A549 (cell line): ENCODE measurements around the gene SLAMF8. TPM values are rescaled to one million over a fixed set of nuclear protein-coding genes. Genes with fewer than 3 reads are reported as not detected.

Source experiments
- ATAC-seq, 2 experiments: fragments of 200-7000 bp in 1 of 2; fragments of >200 bp in 1 of 2; cut with Nextera tagmentation in 1 of 2; cut with Tn5 transposase in 1 of 2; 3 replicates each; pipeline versions ENCODE4 v1.8.0 to v1.9.1; 2018 to 2020; ENCODE audit warnings: mild to moderate bottlenecking in 1 of 2, moderate library complexity in 1 of 2
- CTCF ChIA-PET: fragments of 300-600 bp; sonication (Branson Sonifier 250); formaldehyde crosslinking; extraction: SDS; loops from one replicate; lab custom pipeline; 2021; ENCODE audit warnings: antibody characterized with exemption, inconsistent platforms; lab: Yijun Ruan, JAX
- POLR2A ChIA-PET: fragments of 350-600 bp; formaldehyde crosslinking; extraction: SDS; loops from one replicate; lab custom pipeline; 2021; ENCODE audit warnings: antibody characterized with exemption, inconsistent platforms; lab: Yijun Ruan, JAX
- DNase-seq, 2 experiments: peaks; one replicate each; pipeline versions ENCODE4 v3.0.0 to v3.0.0-alpha.2; 2011 to 2016; ENCODE audit warnings: low read depth in 1 of 2, low spot score in 1 of 2
- FAIRE-seq: peaks from 2 replicates; lab custom pipeline; 2011; peaks lifted over from hg19 to GRCh38; lab: Jason Lieb, UNC
- H3K27ac ChIP-seq, 2 experiments: fragments of >200 bp; sonication (Bioruptor Twin); formaldehyde crosslinking; 3 replicates each; pipeline ENCODE4 v1.5.1; 2016 to 2017
- H3K4me1 ChIP-seq: fragments of >200 bp; sonication (Bioruptor Twin); formaldehyde crosslinking; 3 replicates; pipeline ENCODE4 v1.6.1; 2016
- H3K4me2 ChIP-seq: fragments of >200 bp; sonication (Bioruptor Twin); formaldehyde crosslinking; 3 replicates; pipeline ENCODE4 v1.6.1; 2016
- H3K4me3 ChIP-seq: fragments of >200 bp; sonication (Bioruptor Twin); formaldehyde crosslinking; 3 replicates; pipeline ENCODE4 v1.5.1; 2016
- H3K9me3 ChIP-seq: fragments of >200 bp; sonication (Bioruptor Twin); formaldehyde crosslinking; 3 replicates; pipeline ENCODE4 v1.6.1; 2016
- CBX2 ChIP-seq: fragments of 200-600 bp; sonication (generic); IDR thresholded peaks from 2 replicates; pipeline ENCODE4 v1.6.1; 2016; ENCODE audit warnings: low read depth, mild to moderate bottlenecking, borderline replicate concordance
- CBX8 ChIP-seq: fragments of 200-600 bp; sonication (generic); IDR thresholded peaks from 2 replicates; pipeline ENCODE4 v1.6.1; 2016
- CEBPB ChIP-seq, 2 experiments: fragments of >200 bp in 1 of 2; sonication (Bioruptor Twin) in 1 of 2; formaldehyde crosslinking in 1 of 2; IDR thresholded peaks; 2 replicates each; pipeline ENCODE4 v1.6.1; 2012 to 2016
- EHMT2 ChIP-seq: fragments of 200-600 bp; sonication (generic); IDR thresholded peaks from 2 replicates; pipeline ENCODE4 v1.6.1; 2016; ENCODE audit warnings: antibody characterized with exemption, low read depth, mild to moderate bottlenecking, moderate library complexity
- EP300 ChIP-seq, 2 experiments: fragments of >200 bp; sonication (Bioruptor Twin); formaldehyde crosslinking; IDR thresholded peaks; 2 replicates in 1 of 2; 3 replicates in 1 of 2; pipeline ENCODE4 v1.6.1; 2016 to 2017
- ESRRA ChIP-seq: fragments of 150-350 bp; IDR thresholded peaks from 2 replicates; pipeline ENCODE4 v1.6.1; 2014; ENCODE audit warnings: mild to moderate bottlenecking, low read length, borderline replicate concordance
- FOSB ChIP-seq: fragments of 250-450 bp; sonication (Bioruptor Pico); IDR thresholded peaks from 2 replicates; pipeline ENCODE4 v1.5.0; 2020; ENCODE audit warnings: mild to moderate bottlenecking, moderate library complexity
- FOSL2 ChIP-seq, 2 experiments: fragments of 450-650 bp in 1 of 2; fragments of >200 bp in 1 of 2; sonication (Bioruptor Twin) in 1 of 2; formaldehyde crosslinking; IDR thresholded peaks; 2 replicates each; pipeline versions ENCODE4 v1.5.0 to v1.6.1; 2016 to 2020; ENCODE audit warnings: mild to moderate bottlenecking in 1 of 2, moderate library complexity in 1 of 2
- GATA3 ChIP-seq: IDR thresholded peaks from 2 replicates; pipeline ENCODE4 v1.6.1; 2012; ENCODE audit warnings: borderline replicate concordance
- HDAC2 ChIP-seq: fragments of 200-600 bp; sonication (generic); IDR thresholded peaks from 2 replicates; pipeline ENCODE4 v1.6.1; 2016
- JUN ChIP-seq, 2 experiments: fragments of >200 bp; sonication (Bioruptor Twin); formaldehyde crosslinking; IDR thresholded peaks; 2 replicates in 1 of 2; 3 replicates in 1 of 2; pipeline ENCODE4 v1.6.1; 2016 to 2017
- JUNB ChIP-seq: fragments of >200 bp; sonication (Bioruptor Twin); formaldehyde crosslinking; IDR thresholded peaks from 2 replicates; pipeline ENCODE4 v1.6.1; 2016
- KDM1A ChIP-seq: fragments of 200-600 bp; sonication (generic); IDR thresholded peaks from 2 replicates; pipeline ENCODE4 v1.6.1; 2016; ENCODE audit warnings: low read depth, mild to moderate bottlenecking
- KDM5A ChIP-seq: fragments of 200-600 bp; sonication (generic); IDR thresholded peaks from 2 replicates; pipeline ENCODE4 v1.6.1; 2016; ENCODE audit warnings: antibody characterized with exemption, mild to moderate bottlenecking
- MAFK ChIP-seq: fragments of 450-650 bp; IDR thresholded peaks from 2 replicates; pipeline ENCODE4 v1.6.1; 2014; ENCODE audit not compliant: partially characterized antibody
- MAZ ChIP-seq: fragments of 150-350 bp; IDR thresholded peaks from 2 replicates; pipeline ENCODE4 v1.6.1; 2014; ENCODE audit warnings: antibody characterized with exemption, low read depth, low read length, borderline replicate concordance
- MYC ChIP-seq: IDR thresholded peaks from 2 replicates; pipeline ENCODE4 v1.6.1; 2012; ENCODE audit warnings: mild to moderate bottlenecking, inconsistent platforms, low read length, improper control_type of control experiment, borderline replicate concordance
- PHF8 ChIP-seq: fragments of 200-600 bp; sonication (generic); IDR thresholded peaks from 2 replicates; pipeline ENCODE4 v1.6.1; 2016; ENCODE audit warnings: low read depth, mild to moderate bottlenecking, antibody characterized with exemption, moderate library complexity, borderline replicate concordance
- POLR2A ChIP-seq: IDR thresholded peaks from 2 replicates; pipeline ENCODE4 v1.6.1; 2012; ENCODE audit warnings: mild to moderate bottlenecking, low read length
- RAD21 ChIP-seq, 2 experiments: fragments of >200 bp in 1 of 2; sonication (Bioruptor Twin) in 1 of 2; formaldehyde crosslinking in 1 of 2; IDR thresholded peaks in 1 of 2; conservative IDR thresholded peaks in 1 of 2; 2 replicates in 1 of 2; 3 replicates in 1 of 2; pipeline ENCODE4 v1.6.1; 2012 to 2018; ENCODE audit warnings: inconsistent platforms in 1 of 2
- RFX5 ChIP-seq: fragments of 450-650 bp; IDR thresholded peaks from 2 replicates; pipeline ENCODE4 v1.7.1; 2014; ENCODE audit warnings: antibody characterized with exemption, mild to moderate bottlenecking, moderate library complexity
- RNF2 ChIP-seq: fragments of 200-600 bp; sonication (generic); IDR thresholded peaks from 2 replicates; pipeline ENCODE4 v1.6.1; 2016; ENCODE audit warnings: low read depth, mild to moderate bottlenecking, antibody characterized with exemption, moderate library complexity, borderline replicate concordance
- SMC3 ChIP-seq: fragments of >200 bp; sonication (Bioruptor Twin); formaldehyde crosslinking; IDR thresholded peaks from 3 replicates; pipeline ENCODE4 v1.6.1; 2018; ENCODE audit warnings: inconsistent platforms
- SREBF2 ChIP-seq: fragments of 450-650 bp; IDR thresholded peaks from 2 replicates; pipeline ENCODE4 v1.6.1; 2014; ENCODE audit warnings: mild to moderate bottlenecking, moderate library complexity
- TP53 ChIP-seq: fragments of 250-450 bp; sonication (Bioruptor Pico); IDR thresholded peaks from 2 replicates; pipeline ENCODE4 v1.5.0; 2021; ENCODE audit warnings: mild to moderate bottlenecking, moderate library complexity
- ZC3H11A ChIP-seq: fragments of 450-650 bp; IDR thresholded peaks from 2 replicates; pipeline ENCODE4 v1.6.1; 2014; ENCODE audit warnings: antibody characterized with exemption, mild to moderate bottlenecking
- ZFP36 ChIP-seq: fragments of 450-650 bp; IDR thresholded peaks from 2 replicates; pipeline ENCODE4 v1.6.1; 2014; ENCODE audit warnings: borderline replicate concordance; ENCODE audit not compliant: partially characterized antibody
- WGBS: methylation state at CpG from one replicate; pipeline ENCODE4 v1.1.6; 2017; ENCODE audit errors: missing lambda C conversion rate; 5-methylcytosine and 5-hydroxymethylcytosine counted together
- polyA plus RNA-seq, 4 experiments: library from polyadenylated mRNA; depleted of rRNA in 3 of 4; stranded (reverse); fragments of >200 nt; fragmentation: RNase III in 1 of 4; extraction: RNeasy Plus Mini Kit Qiagen cat#74134 plus additional on column Dnase treatment in 1 of 4; gene quantifications; 2 replicates in 3 of 4; 3 replicates in 1 of 4; pipeline ENCODE4 v1.2.3, GENCODE V29; 2011 to 2017
- TF ChIP-seq, protein P1 (sequence below): IDR thresholded peaks from 2 replicates; pipeline ENCODE4 v1.6.1; 2012; ENCODE audit warnings: low read depth, borderline replicate concordance
- TF ChIP-seq, protein P2 (sequence below): IDR thresholded peaks from 2 replicates; pipeline ENCODE4 v1.6.1; 2012
- TF ChIP-seq, protein P3 (sequence below): fragments of 450-650 bp; IDR thresholded peaks from 2 replicates; pipeline ENCODE4 v1.6.1; 2014; ENCODE audit warnings: antibody characterized with exemption
- TF ChIP-seq, protein P4 (sequence below): fragments of >200 bp; sonication (Bioruptor Twin); formaldehyde crosslinking; IDR thresholded peaks from 2 replicates; pipeline ENCODE4 v1.6.1; 2016
- TF ChIP-seq, protein P5 (sequence below): fragments of >200 bp; sonication (Bioruptor Twin); formaldehyde crosslinking; IDR thresholded peaks from 3 replicates; pipeline ENCODE4 v1.5.1; 2016
- TF ChIP-seq, protein P6 (sequence below): fragments of >200 bp; sonication (Bioruptor Twin); formaldehyde crosslinking; IDR thresholded peaks from 3 replicates; pipeline ENCODE4 v1.6.1; 2016

SLAMF8 gene
- polyA plus RNA-seq, 2 of the 4 experiments (the other 2 are of a cell fraction), result not detected

DNA sequence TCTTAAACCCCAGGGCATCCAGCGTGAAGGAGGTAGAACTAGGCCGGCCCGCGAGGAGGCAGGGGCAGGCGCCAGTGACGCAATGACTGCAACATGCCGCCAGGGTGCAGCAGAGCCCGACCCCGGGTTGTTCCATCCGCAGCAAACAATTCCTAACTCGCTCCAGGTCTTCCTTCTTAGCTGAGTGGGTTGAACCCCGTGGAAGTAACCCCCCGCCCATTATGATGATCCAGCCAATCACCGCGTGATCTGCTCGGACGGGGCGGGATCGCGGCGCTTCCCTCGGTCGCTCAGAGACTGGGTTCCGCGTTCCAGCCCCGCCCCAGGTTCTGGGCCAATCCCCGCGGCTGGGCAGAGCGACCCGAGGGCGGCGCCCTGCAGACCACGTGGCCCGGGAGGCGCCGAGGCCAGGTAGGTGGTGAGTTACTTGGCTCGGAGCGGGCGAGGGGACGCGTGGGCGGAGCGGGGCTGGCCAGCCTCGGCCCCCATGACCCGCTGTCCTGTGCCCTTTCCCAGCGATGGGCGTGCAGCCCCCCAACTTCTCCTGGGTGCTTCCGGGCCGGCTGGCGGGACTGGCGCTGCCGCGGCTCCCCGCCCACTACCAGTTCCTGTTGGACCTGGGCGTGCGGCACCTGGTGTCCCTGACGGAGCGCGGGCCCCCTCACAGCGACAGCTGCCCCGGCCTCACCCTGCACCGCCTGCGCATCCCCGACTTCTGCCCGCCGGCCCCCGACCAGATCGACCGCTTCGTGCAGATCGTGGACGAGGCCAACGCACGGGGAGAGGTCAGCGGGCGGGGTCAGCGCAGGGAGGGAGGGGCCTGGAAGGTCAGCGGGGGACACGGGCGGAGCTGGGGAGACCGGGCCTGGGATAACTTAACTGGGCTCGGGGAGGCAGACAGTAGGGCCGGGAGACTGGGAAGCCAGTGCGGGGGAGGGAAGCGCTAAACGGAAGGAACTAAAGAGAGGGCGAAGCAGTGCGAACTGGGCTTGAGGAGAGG lies 45.8 kb upstream of the SLAMF8 start, which contains the start of gene DUSP23:
TSS of gene DUSP23 (plus strand) at position 380 of the 1,000 bp plus-strand sequence. CDS start at position 519, 139 bp downstream.
- ChIA-PET CTCF (interaction anchor here (0.6 to 7.3 kb wide), 22 partner anchors 8 to 629 kb away, joined by 3 to 142 read pairs (median 4); no protein-coding TSS in a partner anchor), POLR2A (interaction anchor here (0.6 to 1.5 kb wide), 2 partner anchors 101 to 227 kb away, joined by 3 read pairs; no protein-coding TSS in a partner anchor)

More for the DNA sequence above, 45.8 kb upstream of the SLAMF8 start, which contains the start of gene DUSP23:
- Histone ChIP-seq H3K27ac (peak within 1 kb of the TSS; percentile 80 to 89), H3K4me2 (peak within 1 kb of the TSS; percentile 87), H3K9me3 (0 out of 3 replicates have a peak, but pooled peaks cover 3% of the 10 kb centered on the region), H3K4me3 (peak within 1 kb of the TSS; percentile 64), H3K4me1 (peaks cover 9% of the 10 kb centered on the region; the same call in 2 of the 3 replicates)
- WGBS, result 20% methylated on average over 15 of the region's 88 CpGs
- FAIRE-seq (peak; percentile 87), ATAC-seq (peak; percentile 96 to 99), DNase-seq (peak; percentile 97 to 98)
- TF ChIP-seq, protein P1, sequence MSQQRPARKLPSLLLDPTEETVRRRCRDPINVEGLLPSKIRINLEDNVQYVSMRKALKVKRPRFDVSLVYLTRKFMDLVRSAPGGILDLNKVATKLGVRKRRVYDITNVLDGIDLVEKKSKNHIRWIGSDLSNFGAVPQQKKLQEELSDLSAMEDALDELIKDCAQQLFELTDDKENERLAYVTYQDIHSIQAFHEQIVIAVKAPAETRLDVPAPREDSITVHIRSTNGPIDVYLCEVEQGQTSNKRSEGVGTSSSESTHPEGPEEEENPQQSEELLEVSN, result peak; percentile 96
- TF ChIP-seq EP300 (IDR thresholded peaks at IDR 0.05) (no peak), RFX5 (peak; percentile 56; the same call in 1 of the 2 replicates), KDM5A (no peak), JUNB (no peak), MAZ (no peak), ZC3H11A (no peak), ESRRA (no peak), RNF2 (peak; percentile 86; the same call in 1 of the 2 replicates), KDM1A (no peak), PHF8 (peak; percentile 93), POLR2A (peak; percentile 51; the same call in 1 of the 2 replicates), SREBF2 (no peak), RAD21 (conservative IDR thresholded peaks at IDR 0.05 in 1 of 2, IDR thresholded peaks at IDR 0.05 in 1 of 2) (peak; percentile 83 to 90), MYC (0 out of 2 replicates have a peak, but pooled peaks have one; percentile 53), JUN (IDR thresholded peaks at IDR 0.05) (peak; percentile 16 to 71; a peak in 3 of 5 replicates), TP53 (CRISPR knock-in tag) (no peak), CEBPB (IDR thresholded peaks at IDR 0.05) (peak; percentile 58 to 92; a peak in 3 of 4 replicates), CBX2 (no peak), GATA3 (no peak; the same call in 1 of the 2 replicates), FOSB (CRISPR knock-in tag) (no peak), HDAC2 (no peak), CBX8 (no peak), SMC3 (peak; percentile 97), MAFK (peak; percentile 79), ZFP36 (no peak), FOSL2 (IDR thresholded peaks at IDR 0.05) (no peak), FOSL2 (CRISPR knock-in tag; IDR thresholded peaks at IDR 0.05) (peak; percentile 31; the same call in 1 of the 2 replicates), EHMT2 (no peak)
- TF ChIP-seq, protein P2, sequence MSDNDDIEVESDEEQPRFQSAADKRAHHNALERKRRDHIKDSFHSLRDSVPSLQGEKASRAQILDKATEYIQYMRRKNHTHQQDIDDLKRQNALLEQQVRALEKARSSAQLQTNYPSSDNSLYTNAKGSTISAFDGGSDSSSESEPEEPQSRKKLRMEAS, result peak; percentile 99
- TF ChIP-seq, protein P3, sequence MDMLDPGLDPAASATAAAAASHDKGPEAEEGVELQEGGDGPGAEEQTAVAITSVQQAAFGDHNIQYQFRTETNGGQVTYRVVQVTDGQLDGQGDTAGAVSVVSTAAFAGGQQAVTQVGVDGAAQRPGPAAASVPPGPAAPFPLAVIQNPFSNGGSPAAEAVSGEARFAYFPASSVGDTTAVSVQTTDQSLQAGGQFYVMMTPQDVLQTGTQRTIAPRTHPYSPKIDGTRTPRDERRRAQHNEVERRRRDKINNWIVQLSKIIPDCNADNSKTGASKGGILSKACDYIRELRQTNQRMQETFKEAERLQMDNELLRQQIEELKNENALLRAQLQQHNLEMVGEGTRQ, result peak; percentile 92
- TF ChIP-seq, protein P4, sequence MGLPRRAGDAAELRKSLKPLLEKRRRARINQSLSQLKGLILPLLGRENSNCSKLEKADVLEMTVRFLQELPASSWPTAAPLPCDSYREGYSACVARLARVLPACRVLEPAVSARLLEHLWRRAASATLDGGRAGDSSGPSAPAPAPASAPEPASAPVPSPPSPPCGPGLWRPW, result no peak
- TF ChIP-seq, protein P5, sequence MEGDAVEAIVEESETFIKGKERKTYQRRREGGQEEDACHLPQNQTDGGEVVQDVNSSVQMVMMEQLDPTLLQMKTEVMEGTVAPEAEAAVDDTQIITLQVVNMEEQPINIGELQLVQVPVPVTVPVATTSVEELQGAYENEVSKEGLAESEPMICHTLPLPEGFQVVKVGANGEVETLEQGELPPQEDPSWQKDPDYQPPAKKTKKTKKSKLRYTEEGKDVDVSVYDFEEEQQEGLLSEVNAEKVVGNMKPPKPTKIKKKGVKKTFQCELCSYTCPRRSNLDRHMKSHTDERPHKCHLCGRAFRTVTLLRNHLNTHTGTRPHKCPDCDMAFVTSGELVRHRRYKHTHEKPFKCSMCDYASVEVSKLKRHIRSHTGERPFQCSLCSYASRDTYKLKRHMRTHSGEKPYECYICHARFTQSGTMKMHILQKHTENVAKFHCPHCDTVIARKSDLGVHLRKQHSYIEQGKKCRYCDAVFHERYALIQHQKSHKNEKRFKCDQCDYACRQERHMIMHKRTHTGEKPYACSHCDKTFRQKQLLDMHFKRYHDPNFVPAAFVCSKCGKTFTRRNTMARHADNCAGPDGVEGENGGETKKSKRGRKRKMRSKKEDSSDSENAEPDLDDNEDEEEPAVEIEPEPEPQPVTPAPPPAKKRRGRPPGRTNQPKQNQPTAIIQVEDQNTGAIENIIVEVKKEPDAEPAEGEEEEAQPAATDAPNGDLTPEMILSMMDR, result peak; percentile 89
- TF ChIP-seq, protein P6, sequence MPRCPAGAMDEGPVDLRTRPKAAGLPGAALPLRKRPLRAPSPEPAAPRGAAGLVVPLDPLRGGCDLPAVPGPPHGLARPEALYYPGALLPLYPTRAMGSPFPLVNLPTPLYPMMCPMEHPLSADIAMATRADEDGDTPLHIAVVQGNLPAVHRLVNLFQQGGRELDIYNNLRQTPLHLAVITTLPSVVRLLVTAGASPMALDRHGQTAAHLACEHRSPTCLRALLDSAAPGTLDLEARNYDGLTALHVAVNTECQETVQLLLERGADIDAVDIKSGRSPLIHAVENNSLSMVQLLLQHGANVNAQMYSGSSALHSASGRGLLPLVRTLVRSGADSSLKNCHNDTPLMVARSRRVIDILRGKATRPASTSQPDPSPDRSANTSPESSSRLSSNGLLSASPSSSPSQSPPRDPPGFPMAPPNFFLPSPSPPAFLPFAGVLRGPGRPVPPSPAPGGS, result no peak
